Skin of body (tissue), 2 donors: ENCODE measurements around the gene RPS6KA1. TPM values are rescaled to one million over a fixed set of nuclear protein-coding genes. Genes with fewer than 3 reads are reported as not detected.
"Not testable (repeated sequence)": the region's sequence is repeated elsewhere in the genome, so short reads cannot be mapped to it uniquely, and the experiment has no call there.

Source experiments
- DNase-seq: peaks from one replicate; lab custom pipeline; 2025; lab: John Stamatoyannopoulos, UW
- total RNA-seq: library from RNA; depleted of rRNA; stranded (reverse); fragments of >200 nt; gene quantifications from one replicate; pipeline ENCODE4 v1.2.3, GENCODE V29; 2014

The RPS6KA1 gene
- total RNA-seq, 1 donor from 2014 or later: 15.7 TPM

- no peak for DNase-seq
Measured at GRCh38 chr1:26554781-26555180, 25.2 kb downstream of the RPS6KA1 start.

DNA sequence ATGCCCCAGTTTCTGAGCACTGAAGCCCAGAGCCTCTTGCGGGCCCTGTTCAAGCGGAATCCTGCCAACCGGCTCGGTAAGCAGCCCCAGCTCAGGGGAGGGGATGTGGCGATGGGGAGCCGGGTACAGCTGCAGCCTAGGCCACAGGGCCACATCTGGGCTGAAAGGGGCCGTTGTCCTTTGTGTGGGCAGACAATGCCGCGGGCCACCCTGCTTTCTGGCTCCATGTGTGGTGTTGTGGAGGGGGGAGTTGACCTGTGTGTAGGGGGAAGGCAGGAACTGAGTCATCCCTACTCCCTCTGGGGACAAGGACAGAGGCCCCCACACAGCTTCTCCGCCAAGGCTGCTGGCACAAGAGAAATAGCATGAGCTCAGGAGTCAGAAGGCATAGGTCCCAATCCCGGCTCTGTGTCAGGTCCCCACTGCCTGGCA is 26.0 kb downstream of the RPS6KA1 start:
- DNase-seq: no peak

DNA sequence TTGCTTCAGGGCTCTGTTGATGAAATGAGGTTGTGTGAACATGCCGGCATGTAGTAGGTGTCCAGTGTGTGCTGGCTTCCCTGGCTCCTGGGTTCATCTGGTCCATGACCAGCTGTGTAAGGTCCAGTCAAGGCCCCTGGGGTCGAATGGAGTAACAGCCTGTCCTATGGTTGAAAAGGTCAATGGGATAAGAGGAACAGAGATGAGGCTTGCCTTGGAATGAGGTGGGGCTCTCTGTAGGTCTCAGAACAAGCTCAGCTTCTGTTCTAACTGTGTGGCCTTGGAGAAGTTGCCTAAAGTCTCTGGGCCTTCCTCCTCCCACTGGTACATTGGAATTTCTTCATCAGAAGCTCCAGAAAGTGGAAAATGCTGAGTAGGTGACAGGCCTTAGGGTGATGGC is 26.6 kb downstream of the RPS6KA1 start:
- DNase-seq: no peak

DNA sequence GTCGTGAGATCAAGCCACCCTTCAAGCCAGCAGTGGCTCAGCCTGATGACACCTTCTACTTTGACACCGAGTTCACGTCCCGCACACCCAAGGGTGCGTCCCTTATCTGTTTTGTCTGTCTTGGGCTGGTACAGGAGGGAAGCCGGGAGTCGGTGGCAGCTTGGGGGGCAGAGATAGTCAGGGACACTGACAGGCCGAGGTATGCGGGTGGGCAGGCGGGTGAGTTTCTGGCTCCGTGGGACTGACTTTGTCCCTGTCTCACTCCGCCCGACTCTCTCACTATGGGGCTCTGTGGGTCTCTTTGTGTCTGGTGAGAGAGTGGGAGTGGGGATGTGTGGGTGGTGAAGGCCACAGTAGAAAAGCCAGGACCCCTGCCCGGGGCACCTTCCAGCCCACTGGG is 27.4 kb downstream of the RPS6KA1 start:
- DNase-seq: no peak

DNA sequence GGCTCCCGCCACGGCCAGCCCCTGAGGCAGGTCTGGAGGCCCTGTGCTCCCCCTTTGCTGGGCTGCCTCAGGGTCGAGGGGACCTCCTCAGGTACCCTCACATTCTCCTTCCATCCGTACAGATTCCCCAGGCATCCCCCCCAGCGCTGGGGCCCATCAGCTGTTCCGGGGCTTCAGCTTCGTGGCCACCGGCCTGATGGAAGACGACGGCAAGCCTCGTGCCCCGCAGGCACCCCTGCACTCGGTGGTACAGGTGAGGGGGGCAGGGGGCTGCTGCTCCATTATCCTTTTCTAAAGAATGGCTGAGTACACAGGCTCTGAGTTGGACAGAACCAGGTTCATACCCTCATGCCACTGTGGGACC is 29.1 kb downstream of the RPS6KA1 start:
- DNase-seq: no peak

GRCh38 chr1:26560403-26560780 is 30.8 kb downstream of the RPS6KA1 start:
- no peak for DNase-seq

GRCh38 chr1:26570287-26570686 is 40.7 kb downstream of the RPS6KA1 start:
- no peak for DNase-seq

DNA sequence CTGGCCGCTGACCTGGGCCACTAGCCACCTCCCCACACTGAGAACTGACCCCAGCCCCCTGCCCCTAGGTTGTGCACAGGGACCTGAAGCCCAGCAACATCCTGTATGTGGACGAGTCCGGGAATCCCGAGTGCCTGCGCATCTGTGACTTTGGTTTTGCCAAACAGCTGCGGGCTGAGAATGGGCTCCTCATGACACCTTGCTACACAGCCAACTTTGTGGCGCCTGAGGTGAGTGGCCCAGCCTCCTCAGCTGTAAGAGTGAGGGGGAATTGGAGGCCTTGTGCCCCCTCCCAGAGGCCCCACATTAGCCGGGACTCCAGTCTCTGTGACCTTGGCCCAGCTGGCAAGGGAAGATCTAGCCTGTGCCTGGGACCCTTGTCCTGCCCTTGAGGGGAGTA is 41.8 kb downstream of the RPS6KA1 start:
- no peak for DNase-seq

- no peak for DNase-seq
Measured at GRCh38 chr1:26574018-26574417, 44.5 kb downstream of the RPS6KA1 start.

- no peak for DNase-seq
Measured at GRCh38 chr1:26574719-26575251, 45.2 kb downstream of the RPS6KA1 start.

- DNase-seq: no peak
Measured at GRCh38 chr1:26575348-26575747, 45.8 kb downstream of the RPS6KA1 start.

DNA sequence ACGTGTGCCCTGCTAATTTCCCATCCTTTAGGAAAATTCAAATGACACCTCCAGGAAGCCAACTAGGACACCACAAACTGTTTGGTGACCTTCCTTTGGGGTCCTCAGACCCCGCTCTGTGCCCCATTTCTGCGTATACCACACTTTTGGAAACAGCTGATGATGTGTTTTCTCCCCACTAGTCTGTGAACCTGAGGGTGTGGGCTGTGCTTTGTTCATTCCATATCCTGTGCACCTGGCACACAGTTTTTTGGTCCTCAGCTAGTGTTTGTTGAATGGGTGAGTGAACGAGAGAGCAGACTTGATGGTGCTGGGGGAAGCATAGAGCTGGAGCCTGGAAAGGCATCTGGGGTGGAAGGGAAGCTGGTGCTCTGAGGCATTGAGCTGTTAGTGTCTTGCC is 48.6 kb downstream of the RPS6KA1 start:
- no peak for DNase-seq

GRCh38 chr1:26579681-26580111 is 50.1 kb downstream of the RPS6KA1 start:
- no peak for DNase-seq

DNA sequence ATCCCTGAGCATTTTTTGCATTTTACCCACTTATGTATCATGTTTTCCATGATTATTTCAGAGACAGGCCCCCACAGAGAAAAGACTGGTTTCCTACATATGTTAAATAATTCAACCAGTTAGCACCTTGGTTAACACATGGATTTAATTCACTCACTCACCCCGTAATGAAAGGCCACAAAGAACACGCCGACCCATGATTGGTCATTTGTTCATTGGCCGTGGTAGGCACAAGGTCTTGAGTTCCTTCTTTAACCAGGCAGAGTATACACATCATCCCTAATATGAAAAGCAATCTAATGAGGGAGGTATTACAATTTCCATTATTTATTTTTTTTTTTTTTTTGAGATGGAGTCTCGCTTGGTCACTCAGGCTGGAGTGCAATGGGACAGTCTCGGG is 50.6 kb downstream of the RPS6KA1 start:
- DNase-seq: no peak

GRCh38 chr1:26581287-26581651 is 51.7 kb downstream of the RPS6KA1 start:
- no peak for DNase-seq

DNA sequence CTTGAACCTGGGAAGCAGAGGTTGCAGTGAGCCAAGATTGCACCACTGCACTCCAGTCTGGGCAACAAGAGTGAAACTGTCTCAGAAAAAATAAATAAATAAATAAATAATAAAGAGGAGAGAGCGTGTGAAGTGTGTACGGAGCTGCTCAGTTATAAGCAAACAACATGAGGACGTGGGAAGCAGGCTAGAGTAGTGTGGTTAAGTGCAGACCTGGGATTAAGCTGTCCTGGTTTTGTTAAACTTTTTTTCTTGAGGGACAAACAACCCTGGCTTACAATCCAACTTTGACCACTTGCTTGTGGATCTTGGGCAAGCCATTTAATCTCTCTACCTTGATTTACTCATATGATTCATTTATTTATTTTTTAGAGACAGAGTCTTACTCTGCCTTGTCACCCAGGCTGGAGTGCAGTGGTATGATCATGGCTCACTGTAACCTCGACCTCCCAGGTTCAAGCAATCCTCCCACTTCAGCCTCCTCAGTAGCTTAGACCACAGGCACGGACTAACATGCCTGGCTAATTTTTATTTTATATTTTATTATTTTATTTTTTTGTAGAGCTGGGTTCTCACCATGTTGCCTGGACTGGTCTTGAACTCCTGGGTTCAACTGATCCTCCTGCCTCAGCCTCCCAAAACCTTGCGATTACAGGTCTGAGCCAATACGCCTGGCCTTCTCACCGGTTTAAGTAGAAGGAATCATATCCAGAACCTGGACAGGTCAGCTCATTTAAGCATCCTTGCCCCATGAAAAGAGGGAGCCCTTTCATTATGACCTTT is 52.7 kb downstream of the RPS6KA1 start:
- DNase-seq: no peak

GRCh38 chr1:26582836-26583460 is 53.4 kb downstream of the RPS6KA1 start:
- no peak for DNase-seq

DNA sequence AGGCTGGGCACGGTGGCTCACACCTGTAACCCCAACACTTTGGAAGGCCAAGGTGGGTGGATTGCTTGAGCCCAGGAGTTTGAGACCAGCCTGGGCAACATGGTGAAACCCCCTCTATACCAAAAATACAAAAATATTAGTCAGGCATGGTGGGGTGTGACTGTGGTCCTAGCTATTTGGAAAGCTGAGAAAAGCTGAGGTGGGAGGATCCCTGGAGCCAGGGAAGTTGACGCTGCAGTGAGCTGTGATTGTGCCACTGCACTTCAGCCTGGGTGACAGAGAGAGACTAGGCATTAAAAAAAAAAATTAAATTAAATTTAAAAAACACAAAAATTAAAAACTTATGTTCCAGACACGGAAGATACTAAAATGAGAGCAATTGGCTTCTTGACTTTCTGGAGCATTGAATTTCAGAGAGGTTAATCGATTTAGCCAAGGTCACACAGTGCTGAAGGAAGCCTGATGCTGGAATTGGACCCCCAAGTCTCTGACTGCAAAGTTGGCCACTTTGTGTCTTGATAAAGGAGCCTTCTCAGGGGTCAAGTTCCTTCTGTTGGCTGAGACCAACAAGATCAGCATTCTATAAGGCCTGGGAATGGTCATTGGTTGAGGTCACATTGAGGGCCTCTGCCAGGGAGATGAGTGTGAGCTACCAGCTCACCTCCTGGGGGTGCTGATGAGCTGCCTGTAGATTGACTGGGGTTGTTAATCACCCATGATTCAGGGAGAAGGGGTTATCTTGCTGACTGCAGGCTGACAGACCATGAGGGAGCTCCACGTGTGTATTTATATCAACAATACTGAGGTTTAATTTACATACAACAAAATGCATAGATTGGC is 54.3 kb downstream of the RPS6KA1 start:
- DNase-seq: no peak

- DNase-seq: not testable (repeated sequence)
Measured at GRCh38 chr1:26584588-26584987, 55.0 kb downstream of the RPS6KA1 start.

- DNase-seq: no peak
Measured at GRCh38 chr1:26585471-26585870, 55.9 kb downstream of the RPS6KA1 start.

GRCh38 chr1:26593385-26593784 is 63.8 kb downstream of the RPS6KA1 start:
- no peak for DNase-seq

DNA sequence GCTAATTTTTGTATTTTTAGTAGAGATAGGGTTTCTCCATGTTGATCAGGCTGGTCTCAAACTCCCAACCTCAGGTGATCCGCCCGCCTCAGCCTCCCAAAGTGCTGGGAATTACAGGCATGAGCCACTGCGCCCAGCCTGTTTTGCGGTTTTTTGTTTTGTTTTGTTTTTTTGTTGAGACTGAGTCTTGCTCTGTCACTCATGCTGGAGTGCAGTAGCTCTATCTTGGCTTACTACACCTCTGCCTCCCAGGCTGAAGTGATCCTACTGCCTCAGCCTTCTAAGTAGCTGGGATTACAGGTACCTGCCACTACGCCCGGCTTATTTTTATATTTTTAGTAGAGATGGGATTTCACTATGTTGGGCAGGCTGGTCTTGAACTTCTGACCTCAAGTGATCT is 65.0 kb downstream of the RPS6KA1 start:
- DNase-seq: not testable (repeated sequence)
